Measurements from ENCODE around the gene RNPC3.

- TF ChIP-seq CTCF (conservative IDR thresholded peaks at IDR 0.05; ENCODE audit: low read depth, low read length) (no peak), EZH2 (IDR thresholded peaks at IDR 0.05; ENCODE audit: borderline replicate concordance, low read depth, low read length, poor library complexity, severe bottlenecking) (no peak)
These were observed 44.0 kb downstream of the RNPC3 start for GRCh38 chr1:103569493-103569892.

All from A673 (cell line).